ENCODE data around the gene MGAT4A.
A peak's percentile ranks its signal among the peaks of the same experiment; 100 is the strongest.

MGAT4A gene

GRCh38 chr2:98569197-98569793 is 161.6 kb downstream of the MGAT4A start:
- peak; percentile 73 for DNase-seq
